Spleen (tissue), 11 donors: Measurements from ENCODE around the gene ETS2. TPM values are rescaled to one million over a fixed set of nuclear protein-coding genes. Genes with fewer than 3 reads are reported as not detected.

Experiments used
- DNase-seq: peaks from one replicate; pipeline ENCODE4 v3.0.0-alpha.2; 2020
- H3K27ac ChIP-seq, 8 donors: fragments of 200-600 bp; sonication (generic) in 7 of 8; 1 replicate in 4 of 8; 2 replicates in 4 of 8; pipeline versions ENCODE4 v1.5.0 to v1.8.0; 2016 to 2021; ENCODE audit warnings: inconsistent platforms in 4 of 8, mild to moderate bottlenecking in 4 of 8, moderate library complexity in 1 of 8
- H3K27me3 ChIP-seq, 7 donors: fragments of 200-600 bp; sonication (generic) in 6 of 7; replicated peaks in 1 of 7; 1 replicate in 4 of 7; 2 replicates in 3 of 7; pipeline versions ENCODE4 v1.5.0 to v1.8.0; 2016 to 2021; ENCODE audit warnings: inconsistent platforms in 3 of 7, mild to moderate bottlenecking in 1 of 7
- H3K36me3 ChIP-seq, 6 donors: fragments of 200-600 bp; sonication (generic) in 5 of 6; 1 replicate in 4 of 6; 2 replicates in 2 of 6; pipeline versions ENCODE4 v1.5.0 to v1.8.0; 2016 to 2021; ENCODE audit warnings: inconsistent platforms in 2 of 6
- H3K4me1 ChIP-seq, 6 donors: fragments of 200-600 bp; sonication (generic) in 5 of 6; 1 replicate in 3 of 6; 2 replicates in 3 of 6; pipeline versions ENCODE4 v1.5.0 to v1.8.0; 2016 to 2021; ENCODE audit warnings: inconsistent platforms in 3 of 6
- H3K4me3 ChIP-seq, 8 donors: fragments of 200-600 bp; sonication (generic) in 7 of 8; 1 replicate in 4 of 8; 2 replicates in 4 of 8; pipeline versions ENCODE4 v1.5.0 to v1.8.0; 2016 to 2021; ENCODE audit warnings: inconsistent platforms in 4 of 8, mild to moderate bottlenecking in 4 of 8, moderate library complexity in 2 of 8
- H3K9me3 ChIP-seq, 8 donors: fragments of 200-600 bp; sonication (generic) in 7 of 8; 1 replicate in 4 of 8; 2 replicates in 4 of 8; pipeline versions ENCODE4 v1.5.0 to v1.8.0; 2016 to 2021; ENCODE audit warnings: inconsistent platforms in 4 of 8
- POLR2A ChIP-seq, 3 donors: fragments of 450-650 bp; IDR thresholded peaks; one replicate each; pipeline ENCODE4 v1.5.1; 2017; ENCODE audit warnings: antibody characterized with exemption in 3 of 3, mild to moderate bottlenecking in 1 of 3
- POLR2AphosphoS5 ChIP-seq, 3 donors: sonication (generic); formaldehyde crosslinking; IDR thresholded peaks; one replicate each; pipeline ENCODE4 v1.5.1; 2017; ENCODE audit warnings: antibody characterized with exemption in 3 of 3
- WGBS, 5 donors: extraction: QIAGEN DNeasy Blood & Tissue Kit in 3 of 5; methylation state at CpG; one replicate each; pipeline versions ENCODE4 v1.1.5 to v1.1.7; 2013 to 2018; 5-methylcytosine and 5-hydroxymethylcytosine counted together
- intact Hi-C: fragments of 100-400 bp; cut with DNase I; formaldehyde crosslinking; loops from one replicate; pipeline ENCODE4 v1.15.0; 2023; ENCODE audit warnings: low total_unique reads
- polyA plus RNA-seq, 3 donors: library from polyadenylated mRNA; stranded (reverse); fragments of 200-250 nt; gene quantifications; one replicate each; pipeline ENCODE4 v1.2.1, GENCODE V29; 2013
- total RNA-seq, 7 donors: library from RNA; depleted of rRNA in 3 of 7; stranded (reverse); fragments of >200 nt in 3 of 7; fragmentation: NEBNext Ultra II Directional in 4 of 7; extraction: Animal tissue kit (Norgen Biotek cat#: 25700) in 4 of 7; gene quantifications; one replicate each; pipeline versions ENCODE4 v1.1.0 to v1.2.1, GENCODE V29; 2016 to 2021
- TF ChIP-seq, protein P1 (sequence below), 11 experiments: fragments of 200-600 bp in 7 of 11; fragments of 450-650 bp in 4 of 11; sonication (generic) in 4 of 11; IDR thresholded peaks in 8 of 11; conservative IDR thresholded peaks in 3 of 11; 1 replicate in 7 of 11; 2 replicates in 4 of 11; pipeline versions ENCODE4 v1.4.0 to v1.8.0; 2016 to 2021; ENCODE audit warnings: antibody characterized with exemption in 11 of 11, inconsistent platforms in 4 of 11, mild to moderate bottlenecking in 1 of 11
- donor health status: healthy with polysubstance abuse.
- donor health status: DM: no; HTN: no; CAD: no; lungs with moderate emphysema.
- donor health status: DM: no; HTN: no; CAD: no.
- donor health status: Bipolar disorder and iron deficiency.
- donor health status: healthy.
- donor health status: DM: no; HTN: no; CAD: no.
- donor health status: DM: yes; HTN: yes; CAD: no.

Gene ETS2
- total and polyA plus RNA-seq, 10 donors, result 44.4 to 590 (median 349) TPM

GRCh38 chr21:38837806-38838461 lies 32.2 kb downstream of the ETS2 start:
- DNase-seq, result no peak
- Histone ChIP-seq H3K9me3 (no peaks in the 10 kb centered on the region), H3K36me3 (no peaks in the 10 kb centered on the region), H3K4me3 (no peak overlapping the region), H3K4me1 (no peaks in the 10 kb centered on the region), H3K27me3 (no peaks in the 10 kb centered on the region), H3K27ac (no peak overlapping the region)
- intact Hi-C loops, result no loop called here
- 58 to 73% (median 67%) methylated on average over 5 of the region's 5 CpGs for WGBS, 5 donors
- TF ChIP-seq POLR2AphosphoS5 (IDR thresholded peaks at IDR 0.05) (no peak), POLR2A (IDR thresholded peaks at IDR 0.05) (no peak)
- TF ChIP-seq, protein P1, sequence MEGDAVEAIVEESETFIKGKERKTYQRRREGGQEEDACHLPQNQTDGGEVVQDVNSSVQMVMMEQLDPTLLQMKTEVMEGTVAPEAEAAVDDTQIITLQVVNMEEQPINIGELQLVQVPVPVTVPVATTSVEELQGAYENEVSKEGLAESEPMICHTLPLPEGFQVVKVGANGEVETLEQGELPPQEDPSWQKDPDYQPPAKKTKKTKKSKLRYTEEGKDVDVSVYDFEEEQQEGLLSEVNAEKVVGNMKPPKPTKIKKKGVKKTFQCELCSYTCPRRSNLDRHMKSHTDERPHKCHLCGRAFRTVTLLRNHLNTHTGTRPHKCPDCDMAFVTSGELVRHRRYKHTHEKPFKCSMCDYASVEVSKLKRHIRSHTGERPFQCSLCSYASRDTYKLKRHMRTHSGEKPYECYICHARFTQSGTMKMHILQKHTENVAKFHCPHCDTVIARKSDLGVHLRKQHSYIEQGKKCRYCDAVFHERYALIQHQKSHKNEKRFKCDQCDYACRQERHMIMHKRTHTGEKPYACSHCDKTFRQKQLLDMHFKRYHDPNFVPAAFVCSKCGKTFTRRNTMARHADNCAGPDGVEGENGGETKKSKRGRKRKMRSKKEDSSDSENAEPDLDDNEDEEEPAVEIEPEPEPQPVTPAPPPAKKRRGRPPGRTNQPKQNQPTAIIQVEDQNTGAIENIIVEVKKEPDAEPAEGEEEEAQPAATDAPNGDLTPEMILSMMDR (IDR thresholded peaks at IDR 0.05 in 8 of 11, conservative IDR thresholded peaks at IDR 0.05 in 3 of 11), result no peak

DNA sequence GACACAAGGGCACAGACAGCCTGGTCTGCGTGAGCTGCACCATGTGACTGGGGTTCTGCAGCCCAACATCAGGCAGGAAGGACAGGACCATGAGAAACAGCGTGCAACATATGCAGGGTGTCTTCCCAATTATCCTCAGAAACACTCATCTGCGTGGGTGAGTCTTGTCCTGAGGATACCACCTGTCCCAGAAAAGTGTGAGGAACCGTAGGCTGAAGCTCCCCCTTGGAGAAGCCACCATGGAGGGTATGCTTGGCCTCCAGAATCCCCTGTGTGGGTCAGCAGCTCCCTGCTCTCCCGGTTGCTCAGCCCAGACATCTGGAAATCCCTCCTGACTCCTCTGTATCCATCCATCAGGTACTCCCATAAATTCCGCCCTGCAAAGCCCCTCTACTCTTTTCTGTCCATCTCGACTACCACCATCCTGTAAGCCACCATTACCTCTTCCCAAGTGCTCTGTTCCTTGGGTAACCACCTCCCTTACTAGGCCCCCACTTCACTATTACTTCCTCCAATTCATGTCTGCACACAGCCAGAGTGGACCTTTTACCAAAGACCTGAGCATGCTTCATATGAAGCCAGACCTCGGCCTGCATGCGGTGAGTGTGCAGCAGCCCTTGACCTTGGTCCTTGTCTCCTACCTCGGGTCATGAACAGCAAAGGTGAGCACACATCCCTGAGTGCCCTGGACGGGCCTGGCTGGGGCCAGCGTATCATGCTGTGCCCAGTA lies 33.0 kb downstream of the ETS2 start:
- Histone ChIP-seq H3K27me3 (no peaks in the 10 kb centered on the region), H3K9me3 (no peaks in the 10 kb centered on the region), H3K4me3 (no peak overlapping the region), H3K4me1 (no peaks in the 10 kb centered on the region), H3K27ac (no peak overlapping the region), H3K36me3 (no peaks in the 10 kb centered on the region)
- 77 to 84% (median 82%) methylated on average over 11 to 12 of the region's 12 CpGs for WGBS, 5 donors
- intact Hi-C loops, result no loop called here
- DNase-seq, result no peak
- TF ChIP-seq POLR2A (IDR thresholded peaks at IDR 0.05), result no peak
- TF ChIP-seq, protein P1 (IDR thresholded peaks at IDR 0.05 in 8 of 11, conservative IDR thresholded peaks at IDR 0.05 in 3 of 11), result no peak
- TF ChIP-seq POLR2AphosphoS5 (IDR thresholded peaks at IDR 0.05), result no peak

- 77 to 86% (median 84%) methylated on average over 9 of the region's 9 CpGs for WGBS, 5 donors
- intact Hi-C loops, result no loop called here
Measured at GRCh38 chr21:38839328-38840286, 33.9 kb downstream of the ETS2 start.

More at GRCh38 chr21:38839328-38840286, 33.9 kb downstream of the ETS2 start:
- Histone ChIP-seq H3K27me3 (no peaks in the 10 kb centered on the region), H3K4me3 (no peak overlapping the region), H3K9me3 (no peaks in the 10 kb centered on the region), H3K27ac (no peak overlapping the region), H3K36me3 (no peaks in the 10 kb centered on the region), H3K4me1 (no peaks in the 10 kb centered on the region)
- no peak for TF ChIP-seq POLR2A (IDR thresholded peaks at IDR 0.05)
- TF ChIP-seq, protein P1 (IDR thresholded peaks at IDR 0.05 in 8 of 11, conservative IDR thresholded peaks at IDR 0.05 in 3 of 11), result no peak
- TF ChIP-seq POLR2AphosphoS5 (IDR thresholded peaks at IDR 0.05), result no peak
- no peak for DNase-seq
